HG03280 (cell line): Measurements from ENCODE around the gene LILRA6.

Experiments used
- ATAC-seq: cut with Tn5 transposase; IDR thresholded peaks from one replicate; pipeline ENCODE4 v1.9.1; 2021; ENCODE audit warnings: mild to moderate bottlenecking, moderate library complexity; ENCODE audit not compliant: unreplicated experiment

LILRA6 gene

DNA sequence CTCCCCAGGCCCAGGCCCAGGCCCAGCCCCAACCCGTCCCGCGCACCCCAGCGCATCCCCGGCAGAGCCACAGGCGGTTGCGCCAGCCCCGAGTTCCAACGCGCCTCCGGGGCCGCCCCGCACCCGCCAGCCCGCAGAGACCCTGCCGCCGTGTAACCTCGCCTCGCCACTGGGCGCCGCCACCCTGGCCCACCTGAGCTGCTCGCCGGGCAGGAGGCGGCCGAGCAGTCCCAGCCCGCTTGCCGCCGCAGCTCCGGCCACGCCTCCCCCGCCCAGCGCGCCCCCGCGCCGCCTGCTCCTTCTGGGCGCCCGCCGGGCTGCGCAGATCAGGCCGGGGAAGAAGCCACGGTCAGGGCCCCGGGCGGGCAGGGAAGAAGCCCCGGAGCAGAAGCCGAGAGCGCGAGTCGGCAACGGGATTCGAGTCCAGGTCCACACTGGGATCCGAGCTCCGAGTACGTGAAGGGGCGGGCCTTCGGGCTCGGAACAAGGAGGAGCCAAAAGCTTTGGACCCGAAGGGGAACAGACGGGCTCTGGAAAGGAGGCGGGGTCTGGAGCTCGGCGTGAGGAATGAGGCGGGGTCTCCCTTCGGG lies 53.4 kb downstream of the LILRA6 start, which contains the start of gene MBOAT7:
TSS of gene MBOAT7 (minus strand) at position 436 of the 590 bp plus-strand sequence. CDS start 1,072 bp downstream, outside the sequence.
- peak; percentile 13 for ATAC-seq

DNA sequence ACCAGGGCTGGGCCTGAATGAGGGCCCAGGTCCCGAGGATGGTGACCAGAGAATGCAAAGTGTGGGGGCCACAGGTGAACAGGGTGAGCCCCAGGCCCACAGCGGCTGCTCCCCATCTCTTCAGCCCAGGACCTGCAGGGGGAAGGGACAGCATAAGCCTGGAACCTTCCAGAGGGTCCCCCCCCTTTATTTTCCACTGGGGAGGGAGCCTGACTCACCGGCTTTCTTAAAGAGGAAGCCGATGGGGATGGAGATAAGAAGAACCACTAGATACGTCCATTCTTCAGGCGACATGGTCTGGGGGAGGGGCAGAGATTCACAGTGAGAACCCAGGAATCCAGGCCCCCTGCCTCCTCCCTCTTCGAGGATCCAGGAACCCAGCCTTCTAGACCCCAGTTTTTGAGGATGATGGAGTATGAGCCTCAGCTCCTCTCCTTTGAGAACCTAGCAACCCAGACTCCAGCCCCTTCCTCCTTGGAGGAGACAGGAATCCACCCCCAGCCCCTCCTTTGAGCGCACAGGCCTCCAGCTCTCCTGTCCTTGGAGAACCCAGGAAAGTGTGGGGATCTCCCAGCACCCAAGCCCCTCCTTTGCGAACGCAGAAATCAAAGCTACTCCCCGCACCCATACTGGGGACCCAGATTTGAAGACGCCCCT lies 54.2 kb downstream of the LILRA6 start:
- ATAC-seq, result no peak

GRCh38 chr19:54186934-54187381 lies 55.6 kb downstream of the LILRA6 start:
- no peak for ATAC-seq
